Muscle of back (tissue), 11 donors: ENCODE measurements around the gene OPN5. TPM values are rescaled to one million over a fixed set of nuclear protein-coding genes. Genes with fewer than 3 reads are reported as not detected.

Source experiments
- DNase-seq, 3 donors: peaks; one replicate each; pipeline versions ENCODE4 v3.0.0 to v3.0.0-alpha.2; 2013
- polyA plus RNA-seq, 10 donors: library from polyadenylated mRNA; unstranded; fragments of 120-200 nt; gene quantifications; one replicate each; pipeline ENCODE4 v1.2.1, GENCODE V29; 2013; ENCODE audit not compliant: insufficient read length in 10 of 10

OPN5 gene
- polyA plus RNA-seq, 10 donors, result 0.09 to 0.39 (median 0.21) TPM; not detected in 2

- DNase-seq, result peak; percentile 39 to 73 (median 51)
Observed at GRCh38 chr6:47787620-47788497, 6.0 kb downstream of the OPN5 start.

GRCh38 chr6:47788498-47788884, 6.7 kb downstream of the OPN5 start:
- no peak for DNase-seq

GRCh38 chr6:47789553-47789952, 7.7 kb downstream of the OPN5 start:
- no peak for DNase-seq

GRCh38 chr6:47792216-47792733, 10.4 kb downstream of the OPN5 start:
- DNase-seq, result no peak

- DNase-seq, result no peak
Observed at GRCh38 chr6:47794577-47795135, 12.8 kb downstream of the OPN5 start.

GRCh38 chr6:47801984-47802383, 20.2 kb downstream of the OPN5 start:
- no peak for DNase-seq

GRCh38 chr6:47804821-47805220, 23.0 kb downstream of the OPN5 start:
- DNase-seq, result peak in 1 of 3 donors; percentile 5

- no peak for DNase-seq
Observed at GRCh38 chr6:47809873-47810272, 28.0 kb downstream of the OPN5 start.

GRCh38 chr6:47810885-47811284, 29.1 kb downstream of the OPN5 start:
- no peak for DNase-seq

- no peak for DNase-seq
Observed at GRCh38 chr6:47811443-47811842, 29.6 kb downstream of the OPN5 start.

GRCh38 chr6:47817749-47818148, 35.9 kb downstream of the OPN5 start:
- no peak for DNase-seq

- no peak for DNase-seq
Observed at GRCh38 chr6:47819461-47819860, 37.6 kb downstream of the OPN5 start.

- no peak for DNase-seq
Observed at GRCh38 chr6:47822856-47823554, 41.2 kb downstream of the OPN5 start.

GRCh38 chr6:47832386-47833100, 50.7 kb downstream of the OPN5 start:
- DNase-seq, result no peak

GRCh38 chr6:47834196-47834595, 52.4 kb downstream of the OPN5 start:
- no peak for DNase-seq

- DNase-seq, result no peak
Observed at GRCh38 chr6:47836046-47836445, 54.2 kb downstream of the OPN5 start.

- no peak for DNase-seq
Observed at GRCh38 chr6:47836639-47837038, 54.8 kb downstream of the OPN5 start.

GRCh38 chr6:47839645-47840044, 57.8 kb downstream of the OPN5 start:
- DNase-seq, result no peak

GRCh38 chr6:47844881-47845280, 63.0 kb downstream of the OPN5 start:
- DNase-seq, result no peak

- DNase-seq, result no peak
Observed at GRCh38 chr6:47846752-47847151, 64.9 kb downstream of the OPN5 start.

- no peak for DNase-seq
Observed at GRCh38 chr6:47851091-47851490, 69.3 kb downstream of the OPN5 start.

- DNase-seq, result no peak
Observed at GRCh38 chr6:47852727-47853126, 70.9 kb downstream of the OPN5 start.
